Adrenal gland (tissue), 12 donors: Measurements from ENCODE around the gene TOMM20. TPM values are rescaled to one million over a fixed set of nuclear protein-coding genes. Genes with fewer than 3 reads are reported as not detected.
"Not testable (repeated sequence)": the region's sequence is repeated elsewhere in the genome, so short reads cannot be mapped to it uniquely, and the experiment has no call there.

Experiments
- DNase-seq, 7 donors: peaks; one replicate each; pipeline ENCODE4 v3.0.0-alpha.2; 2019 to 2020
- H3K27ac ChIP-seq, 5 donors: fragments of 200-600 bp; sonication (generic) in 4 of 5; 1 replicate in 3 of 5; 2 replicates in 2 of 5; pipeline versions ENCODE4 v1.5.1 to v1.8.0; 2016 to 2020; ENCODE audit warnings: mild to moderate bottlenecking in 1 of 5
- H3K27me3 ChIP-seq: fragments of 200-600 bp; 2 replicates; pipeline ENCODE4 v1.8.0; 2021
- H3K36me3 ChIP-seq, 2 donors: fragments of 200-600 bp; replicated peaks in 1 of 2; 1 replicate in 1 of 2; 2 replicates in 1 of 2; pipeline versions ENCODE4 v1.5.1 to v1.8.0; 2018 to 2022
- H3K4me1 ChIP-seq, 2 donors: fragments of 200-600 bp; replicated peaks in 1 of 2; 1 replicate in 1 of 2; 2 replicates in 1 of 2; pipeline versions ENCODE4 v1.5.1 to v1.8.0; 2018 to 2021
- H3K4me3 ChIP-seq, 4 donors: fragments of 200-600 bp; sonication (generic) in 3 of 4; one replicate each; pipeline ENCODE4 v1.5.1; 2016 to 2018
- H3K9me3 ChIP-seq, 3 donors: fragments of 200-600 bp; sonication (generic) in 1 of 3; replicated peaks in 1 of 3; 1 replicate in 2 of 3; 2 replicates in 1 of 3; pipeline versions ENCODE4 v1.5.1 to v1.8.0; 2016 to 2021
- CTCF ChIP-seq, 6 experiments: fragments of 450-650 bp in 4 of 6; fragments of 200-600 bp in 2 of 6; sonication (generic) in 1 of 6; IDR thresholded peaks; 1 replicate in 5 of 6; 2 replicates in 1 of 6; pipeline versions ENCODE4 v1.5.1 to v1.8.0; 2016 to 2021; ENCODE audit warnings: antibody characterized with exemption in 6 of 6, mild to moderate bottlenecking in 2 of 6, moderate library complexity in 1 of 6
- POLR2A ChIP-seq, 2 donors: fragments of 450-650 bp; IDR thresholded peaks; one replicate each; pipeline ENCODE4 v1.6.1; 2017; ENCODE audit warnings: antibody characterized with exemption in 2 of 2, mild to moderate bottlenecking in 2 of 2, moderate library complexity in 1 of 2
- WGBS, 4 donors: extraction: QIAGEN DNeasy Blood & Tissue Kit in 2 of 4; methylation state at CpG; one replicate each; pipeline versions ENCODE4 v1.1.5 to v1.1.7; 2013 to 2017; 5-methylcytosine and 5-hydroxymethylcytosine counted together
- intact Hi-C, 2 donors: fragments of 100-400 bp; cut with DNase I; formaldehyde crosslinking; loops; one replicate each; pipeline versions ENCODE4 v1.14.1 to v1.15.0; 2022 to 2023
- polyA plus RNA-seq, 3 donors: library from polyadenylated mRNA; stranded (reverse); fragments of 200-250 nt in 2 of 3; fragments of 350-450 nt in 1 of 3; fragmentation: Illumina TruSeq in 1 of 3; extraction: RNeasy Lipid Tissue Mini Kit (QIAGEN cat#74804) in 1 of 3; gene quantifications; one replicate each; pipeline ENCODE4 v1.2.3, GENCODE V29; 2013 to 2014
- total RNA-seq, 9 donors: library from RNA; depleted of rRNA in 4 of 9; stranded (reverse); fragments of >200 nt in 4 of 9; fragments of 120-200 nt in 1 of 9; fragmentation: NEBNext Ultra II Directional in 1 of 9; extraction: Animal tissue kit (Norgen Biotek cat#: 25700) in 1 of 9; gene quantifications; one replicate each; pipeline versions ENCODE4 v1.1.0 to v1.2.4, GENCODE V29; 2013 to 2023
- donor health status: healthy with polysubstance abuse.
- donor health status: Bipolar disorder and iron deficiency.
- donor health status: DM: yes; HTN: yes; CAD: no.
- donor health status: DM: no; HTN: no; CAD: no.
- donor health status: DM: no; HTN: no; CAD: no.
- donor health status: DM: yes; HTN: yes; CAD: no.

The TOMM20 gene
- total and polyA plus RNA-seq, 12 donors: 61.7 to 144 (median 106) TPM

DNA sequence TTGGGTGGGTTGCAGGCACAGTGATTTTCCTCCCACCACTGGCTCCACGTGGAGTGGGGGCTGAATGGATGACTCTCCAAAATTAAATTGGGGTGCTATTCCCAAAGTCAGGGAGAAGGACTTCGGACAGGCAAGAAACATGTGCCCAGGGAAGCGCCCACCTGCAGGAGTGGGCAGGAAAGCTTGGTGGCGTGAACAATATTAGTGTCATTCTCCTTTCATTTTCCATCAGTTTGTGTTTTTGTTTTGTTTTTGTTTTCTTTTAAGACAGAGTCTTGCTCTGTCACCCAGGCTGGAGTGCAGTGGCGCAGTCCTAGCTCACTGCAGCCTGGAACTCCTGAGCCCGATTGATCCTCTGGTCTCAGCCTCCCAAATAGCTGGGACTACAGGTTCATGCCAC, 30.1 kb downstream of the TOMM20 start:
- WGBS, 4 donors: 74 to 87% (median 81%) methylated on average over 6 of the region's 6 CpGs
- intact Hi-C loops: loop anchor here in 1 of 2 donors (10.0 kb wide), 1 partner anchor 316 kb away; no protein-coding TSS in a partner anchor
- Histone ChIP-seq H3K27ac (no peak overlapping the region), H3K36me3 (no peaks in the 10 kb centered on the region), H3K27me3 (no peaks in the 10 kb centered on the region), H3K4me1 (peaks cover 0 to 5% of the 10 kb centered on the region in 2 donors), H3K9me3 (no peaks in the 10 kb centered on the region), H3K4me3 (no peak overlapping the region)
- DNase-seq: peak in 1 of 7 donors; percentile 35
- TF ChIP-seq POLR2A (IDR thresholded peaks at IDR 0.05): no peak
- no peak for TF ChIP-seq CTCF (IDR thresholded peaks at IDR 0.05)

- not testable (repeated sequence) for H3K27me3 ChIP-seq, H3K36me3 ChIP-seq, H3K4me3 ChIP-seq, H3K27ac ChIP-seq, H3K9me3 ChIP-seq
- intact Hi-C loops: loop anchor here in 1 of 2 donors (10.0 kb wide), 1 partner anchor 317 kb away; no protein-coding TSS in a partner anchor
- WGBS, 4 donors: 81 to 88% (median 86%) methylated on average over 14 of the region's 14 CpGs
- DNase-seq: peak in 2 of 7 donors; percentile 11 to 38
- H3K4me1 ChIP-seq: peaks cover 0 to 10% of the 10 kb centered on the region in 2 donors
Observed at GRCh38 chr1:235097501-235097900, 31.1 kb downstream of the TOMM20 start.

DNA sequence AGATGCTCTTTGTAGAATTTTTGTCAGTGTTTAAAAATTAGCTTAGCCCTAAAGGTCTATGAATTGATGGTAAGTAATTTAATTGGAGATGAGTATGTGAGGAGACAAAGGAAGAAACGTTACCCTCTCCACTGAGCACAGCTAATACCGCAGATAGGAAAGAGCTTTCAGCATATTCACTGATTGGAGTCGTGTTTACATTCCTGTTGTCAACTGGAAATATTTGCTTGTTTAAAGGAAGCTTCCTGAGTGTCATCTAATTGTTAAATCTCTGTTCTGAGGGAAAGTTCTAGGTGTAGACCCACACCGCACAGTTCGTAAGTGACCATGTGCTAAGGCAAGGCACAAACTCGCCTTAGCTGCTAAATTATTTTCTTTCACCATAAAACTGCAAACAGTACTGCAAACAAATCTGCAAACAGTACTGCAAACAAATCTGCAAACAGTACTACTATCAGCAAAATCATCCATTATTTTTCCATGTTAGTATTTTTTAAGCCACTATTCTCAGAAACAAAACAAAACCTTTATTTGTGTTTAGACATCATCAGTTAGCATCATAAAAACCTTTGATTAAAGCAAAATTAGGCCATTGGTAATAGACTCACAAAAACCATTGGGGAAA, 32.6 kb downstream of the TOMM20 start:
- H3K27ac ChIP-seq: no peak overlapping the region
- no peak for TF ChIP-seq CTCF (IDR thresholded peaks at IDR 0.05)
- TF ChIP-seq POLR2A (IDR thresholded peaks at IDR 0.05): no peak
- DNase-seq: peak in 1 of 7 donors; percentile 27
- no peaks in the 10 kb centered on the region for H3K9me3 ChIP-seq
- H3K36me3 ChIP-seq: no peaks in the 10 kb centered on the region
- 68 to 80% (median 75%) methylated on average over 6 of the region's 6 CpGs for WGBS, 4 donors
- peaks cover 0 to 10% of the 10 kb centered on the region in 2 donors for H3K4me1 ChIP-seq
- no peaks in the 10 kb centered on the region for H3K27me3 ChIP-seq
- no peak overlapping the region for H3K4me3 ChIP-seq
- intact Hi-C loops: loop anchor here in 1 of 2 donors (10.0 kb wide), 1 partner anchor 319 kb away; no protein-coding TSS in a partner anchor

- H3K27ac ChIP-seq: peak overlapping the region in 2 of 5 donors; percentile 8 to 10
- DNase-seq: peak; percentile 59 to 93 (median 80)
- 23 to 28% (median 27%) methylated on average over 24 of the region's 24 CpGs for WGBS, 4 donors
- TF ChIP-seq CTCF (IDR thresholded peaks at IDR 0.05): peak; percentile 75 to 90 (median 80)
- TF ChIP-seq POLR2A (IDR thresholded peaks at IDR 0.05): no peak
- no peaks in the 10 kb centered on the region for H3K36me3 ChIP-seq
- no peaks in the 10 kb centered on the region for H3K27me3 ChIP-seq
- H3K9me3 ChIP-seq: no peaks in the 10 kb centered on the region
- intact Hi-C loops: loop anchor here (5.0 to 10.0 kb wide), 3 partner anchors 321 to 597 kb away; no protein-coding TSS in a partner anchor
- H3K4me1 ChIP-seq: peaks cover 0 to 10% of the 10 kb centered on the region in 2 donors
- peak overlapping the region in 1 of 4 donors; percentile 7 for H3K4me3 ChIP-seq
Observed at GRCh38 chr1:235093696-235094592, 34.7 kb downstream of the TOMM20 start.
